Stimulated activated CD8-positive, alpha-beta memory T cell treated with anti-CD3 and anti-CD28 coated beads, Interleukin-7, amount 100 ng/mL, for 24 hours (primary cell): ENCODE results near the gene B3GAT1.

Experiments
- DNase-seq: peaks from one replicate; pipeline ENCODE4 v3.0.0-alpha.2; 2020; ENCODE audit warnings: low read depth

B3GAT1 gene

GRCh38 chr11:134409552-134410429 lies 2.3 kb downstream of the B3GAT1 start:
- DNase-seq, result no peak

DNA sequence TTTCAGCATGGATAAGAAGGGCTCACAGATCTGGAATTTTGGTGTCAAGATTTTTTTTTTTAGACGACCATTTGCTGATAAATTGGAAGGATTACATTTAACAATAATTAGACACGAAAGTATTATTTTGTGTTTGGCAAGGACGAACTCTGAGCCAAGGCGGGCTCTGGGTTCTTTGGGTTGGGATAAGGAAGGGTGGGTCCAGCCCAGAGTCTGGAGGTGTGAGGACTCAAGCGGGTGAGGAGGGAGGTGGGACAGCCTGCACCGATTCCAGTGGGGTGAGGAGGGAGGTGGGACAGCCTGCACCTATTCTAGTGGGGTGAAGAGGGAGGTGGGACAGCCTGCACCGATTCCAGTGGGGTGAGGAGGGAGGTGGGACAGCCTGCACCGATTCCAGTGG lies 4.1 kb downstream of the B3GAT1 start:
- DNase-seq, result no peak

DNA sequence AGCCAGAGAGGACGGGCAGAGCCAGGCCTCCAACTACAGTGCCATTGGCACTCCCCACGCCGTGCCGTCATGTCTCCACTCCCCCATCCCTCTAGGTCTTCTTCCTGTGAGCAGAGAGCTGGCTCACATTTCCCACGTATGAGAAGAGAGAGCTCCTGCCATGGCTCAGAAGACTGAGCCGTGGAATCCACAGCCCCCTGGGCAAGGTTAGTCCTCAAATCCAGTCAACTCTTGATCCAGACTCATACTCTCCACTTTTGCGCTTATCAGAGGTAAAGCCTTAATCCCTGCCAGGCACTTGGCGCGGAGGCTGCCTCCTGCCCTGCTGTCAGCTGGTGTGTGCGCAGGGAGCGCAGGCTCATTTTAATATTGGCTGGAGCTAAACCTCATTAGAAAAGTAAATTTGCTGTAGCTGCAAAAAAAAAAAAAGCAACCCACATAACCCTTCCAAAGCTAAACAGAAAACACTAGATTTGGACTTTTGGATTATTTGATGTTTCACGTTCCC lies 4.7 kb downstream of the B3GAT1 start:
- DNase-seq, result no peak

DNA sequence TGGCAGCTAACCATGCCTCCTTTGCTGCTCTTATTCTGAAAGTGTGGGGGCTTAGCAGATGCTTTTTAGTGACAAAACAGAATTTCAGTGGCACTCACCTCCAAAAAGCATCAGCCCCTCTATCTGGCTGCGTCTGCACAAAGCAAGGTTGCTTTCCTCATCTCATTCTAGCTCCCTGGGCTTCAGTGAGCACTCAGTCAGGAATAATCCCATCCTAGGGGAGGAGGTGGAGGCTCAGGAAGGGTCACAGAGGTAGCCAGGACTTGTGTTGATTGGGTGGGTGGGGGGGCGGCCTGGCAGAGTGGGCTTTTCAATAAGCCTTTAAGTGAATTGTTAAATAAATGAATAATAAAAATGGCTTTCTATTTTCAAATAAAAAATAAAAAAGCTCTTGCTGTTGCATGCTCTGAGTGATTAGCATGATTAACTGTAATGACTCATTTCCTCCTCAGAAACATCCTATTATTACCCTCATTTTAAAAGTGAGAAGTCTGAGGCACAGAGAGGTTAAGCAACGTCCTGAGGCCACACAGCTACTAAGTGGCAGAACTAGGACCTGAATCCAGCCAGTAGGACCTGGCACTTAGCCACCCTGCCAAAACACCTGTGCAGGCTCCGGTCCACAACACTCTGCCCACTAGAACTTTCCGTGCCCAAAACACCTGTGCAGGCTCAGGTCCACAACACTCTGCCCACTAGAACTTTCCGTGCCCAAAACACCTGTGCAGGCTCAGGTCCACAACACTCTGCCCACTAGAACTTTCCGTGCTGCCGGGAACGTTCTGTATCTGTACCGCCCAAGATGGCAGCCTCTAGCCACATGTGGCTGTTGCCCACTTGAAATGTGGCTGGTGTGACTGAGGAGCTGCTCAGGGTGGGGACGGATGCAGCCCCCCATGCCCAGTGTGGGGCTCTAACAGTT lies 5.5 kb downstream of the B3GAT1 start:
- no peak for DNase-seq

DNA sequence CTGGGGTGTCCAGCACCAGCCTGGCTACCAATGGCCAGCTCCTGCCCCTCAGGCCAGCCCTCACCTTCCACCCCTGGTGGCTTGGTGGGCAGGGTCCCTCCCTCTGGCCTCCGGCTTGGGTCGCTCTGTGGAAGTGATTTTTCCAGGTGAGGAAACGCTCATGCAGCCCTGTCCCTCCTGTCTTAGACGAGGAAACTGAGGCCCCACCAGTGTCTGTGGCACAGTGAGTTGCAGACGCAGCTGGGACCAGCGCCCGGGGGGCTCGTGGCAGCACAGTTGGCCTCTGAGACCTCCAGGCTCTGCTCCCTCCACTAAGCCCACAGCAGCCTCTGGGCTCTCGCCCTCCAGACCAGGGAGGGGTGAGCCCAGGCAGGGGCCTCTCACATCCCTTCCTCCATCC lies 6.2 kb downstream of the B3GAT1 start:
- DNase-seq, result no peak

DNA sequence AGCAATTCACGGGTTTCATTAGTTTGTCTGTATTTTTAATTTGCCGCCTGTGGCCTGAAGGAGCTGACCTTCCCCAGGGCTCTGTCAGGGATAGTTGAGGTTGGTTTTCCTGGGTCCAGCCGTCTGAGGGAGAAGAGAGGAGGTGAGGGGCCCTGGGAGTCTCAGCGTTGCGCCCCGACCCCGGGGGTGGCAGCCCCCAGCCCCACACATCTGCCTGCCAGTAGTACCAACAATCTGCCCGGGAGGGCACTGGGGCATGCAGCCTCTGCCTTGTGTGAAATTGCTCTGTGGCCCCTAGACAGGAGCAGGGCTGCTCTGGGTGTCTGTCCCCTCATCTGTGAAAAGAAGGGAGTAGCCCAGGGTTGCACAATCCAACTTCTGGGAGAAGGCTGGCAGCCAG lies 6.6 kb downstream of the B3GAT1 start:
- no peak for DNase-seq

DNA sequence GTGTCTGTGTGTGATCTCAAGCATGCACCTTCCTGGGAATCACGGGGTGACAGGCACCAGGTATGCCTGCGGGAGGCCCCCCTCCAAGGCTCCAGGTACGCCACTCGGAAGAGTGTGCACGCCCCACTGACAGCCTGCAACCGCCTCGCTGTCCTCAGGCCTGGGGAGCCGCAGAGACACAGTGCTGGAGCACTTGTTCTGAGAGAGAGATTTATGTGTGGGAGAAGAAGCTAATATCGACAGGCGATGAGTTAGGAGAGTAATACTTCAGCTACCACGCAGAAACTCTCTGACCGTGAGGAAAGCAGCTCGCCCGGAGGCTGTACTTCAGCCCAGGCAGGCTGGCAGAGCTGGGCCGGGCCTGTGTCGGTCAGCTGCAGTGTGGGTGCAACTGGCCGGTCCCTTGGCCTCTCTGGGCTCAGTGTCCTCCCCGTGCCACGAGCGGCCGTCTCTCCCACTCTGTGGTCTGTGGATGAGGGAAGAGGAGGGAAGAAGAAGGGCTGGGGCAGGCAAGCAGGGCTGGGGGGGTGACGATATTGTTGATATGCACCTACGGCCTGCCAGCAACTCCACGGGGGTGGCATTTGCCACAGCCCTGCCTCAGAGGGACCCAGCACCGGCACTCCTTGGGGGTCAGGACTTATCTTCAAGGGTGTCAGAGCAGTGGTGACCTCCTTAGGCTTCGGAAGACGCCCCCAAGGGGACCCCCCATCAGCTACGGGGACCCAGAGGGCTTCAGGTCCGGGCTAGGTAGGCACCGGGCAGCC lies 7.3 kb downstream of the B3GAT1 start:
- no peak for DNase-seq

GRCh38 chr11:134402910-134403309 lies 9.1 kb downstream of the B3GAT1 start:
- DNase-seq, result no peak

DNA sequence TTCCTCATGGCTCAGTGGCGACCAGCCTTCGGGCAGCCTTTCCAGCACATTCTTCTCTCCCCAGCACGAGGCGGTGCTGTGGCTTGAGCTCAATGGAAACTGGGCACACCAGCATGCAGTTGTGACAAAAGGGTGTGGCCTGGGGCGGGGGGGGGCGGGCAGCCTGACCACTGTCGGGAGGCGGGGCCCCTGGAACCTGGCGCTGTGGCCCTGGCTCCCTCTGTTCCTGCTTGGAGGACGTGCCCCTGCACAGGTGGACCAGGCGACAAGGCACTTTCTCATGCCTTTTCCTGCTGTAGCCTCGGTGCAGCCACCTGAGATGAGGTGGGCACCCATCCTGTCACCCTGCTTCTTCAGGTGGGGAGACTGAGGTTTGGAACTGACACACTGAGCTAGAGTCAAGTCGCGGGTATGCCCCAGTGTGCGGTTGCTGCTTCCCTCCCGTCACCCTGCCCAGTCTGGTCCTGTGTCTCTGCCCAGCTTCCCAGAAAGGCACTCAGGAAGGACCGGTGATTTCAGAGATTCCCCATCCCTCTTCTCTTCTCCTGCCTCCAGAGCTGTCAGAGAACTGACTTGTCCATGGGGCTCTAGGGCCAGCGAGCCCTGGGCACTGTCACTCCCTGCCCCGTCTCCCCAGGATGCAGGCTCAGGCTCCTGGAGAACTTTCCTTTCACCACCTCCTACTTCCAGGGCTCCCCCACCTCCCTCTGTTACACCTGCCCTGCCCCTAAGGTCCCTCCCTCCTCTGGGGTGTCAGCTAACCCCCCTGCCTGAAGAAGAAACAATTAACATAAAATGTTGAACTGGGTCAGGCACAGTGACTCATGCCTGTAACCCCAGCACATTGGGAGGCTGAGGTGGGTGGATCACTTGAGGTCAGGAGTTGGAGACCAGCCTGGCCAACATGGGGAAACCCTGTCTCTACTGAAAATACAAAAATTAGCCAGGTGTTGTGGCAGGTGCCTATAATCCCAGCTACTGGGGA lies 9.9 kb downstream of the B3GAT1 start:
- DNase-seq, result no peak

- no peak for DNase-seq
Measured at GRCh38 chr11:134399996-134400395, 12.0 kb downstream of the B3GAT1 start.

GRCh38 chr11:134399293-134399654 lies 12.8 kb downstream of the B3GAT1 start:
- DNase-seq, result no peak

DNA sequence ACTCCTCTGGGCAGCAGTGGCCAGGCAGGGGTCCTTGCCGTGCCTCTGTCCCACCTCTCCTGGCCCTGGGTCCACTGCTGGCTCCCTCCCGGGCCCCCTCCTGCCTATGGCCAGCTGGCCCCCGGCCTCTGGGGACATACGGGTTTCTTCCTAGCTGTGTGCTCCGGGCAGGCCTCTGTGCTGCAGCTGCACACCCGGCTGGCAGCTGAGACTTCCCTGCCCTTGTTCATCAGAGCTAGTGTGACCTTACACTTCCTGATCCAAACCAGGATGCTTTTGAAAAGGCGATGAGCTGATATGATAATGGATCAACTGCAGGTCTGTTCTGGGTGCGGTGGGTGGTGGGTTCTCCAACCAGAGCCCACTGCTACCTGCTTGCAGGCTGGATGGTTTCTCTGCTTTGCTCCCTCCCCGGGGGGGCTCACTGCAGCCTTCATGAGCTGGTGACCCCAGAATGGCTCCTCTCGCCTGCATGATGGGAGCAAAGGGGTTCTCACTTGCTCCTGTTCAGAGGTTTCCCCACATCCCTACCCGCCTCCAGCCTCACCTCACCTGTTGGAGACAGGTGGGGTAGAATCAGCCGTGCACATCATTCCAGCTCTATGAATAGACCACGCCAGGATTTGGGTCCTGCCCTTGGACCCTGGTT lies 13.3 kb downstream of the B3GAT1 start:
- no peak for DNase-seq

DNA sequence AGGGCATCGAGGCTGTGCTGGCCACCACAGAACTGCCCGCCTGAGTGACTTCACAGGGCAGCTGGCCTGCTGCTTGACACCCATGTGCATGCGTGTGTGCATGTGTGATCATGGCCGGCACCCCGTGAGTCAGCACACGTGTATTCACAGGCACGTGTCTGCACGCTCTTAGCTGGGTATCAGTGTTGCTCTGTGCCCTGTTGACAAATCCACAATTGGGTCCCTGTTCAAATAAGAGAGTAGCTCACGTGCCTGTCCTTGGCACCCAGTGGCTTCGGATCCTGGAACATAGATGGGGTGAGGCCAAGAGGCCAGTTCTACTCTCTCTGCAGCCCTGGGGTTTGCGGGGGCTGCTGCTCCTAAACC lies 14.0 kb downstream of the B3GAT1 start:
- no peak for DNase-seq

GRCh38 chr11:134397304-134398078 lies 14.6 kb downstream of the B3GAT1 start:
- DNase-seq, result no peak

DNA sequence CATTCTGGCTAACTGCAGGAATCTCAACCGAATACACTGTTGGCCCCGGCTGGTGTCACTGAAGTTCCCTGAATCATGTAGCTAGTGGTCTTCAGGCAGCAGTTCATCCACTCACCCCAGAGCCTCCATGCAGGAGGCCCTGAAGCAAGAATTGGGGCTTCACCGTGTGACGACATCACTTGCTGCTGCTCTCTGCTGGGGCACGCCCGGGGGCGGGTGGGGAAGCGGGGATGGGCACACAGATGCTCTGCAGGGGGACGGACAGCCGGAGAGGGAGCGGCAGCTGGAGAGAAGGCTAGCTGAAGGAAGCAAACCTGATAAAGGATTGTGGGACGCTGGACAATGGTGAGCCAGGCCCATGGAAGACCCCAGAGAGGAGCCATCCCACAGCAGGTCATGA lies 17.0 kb downstream of the B3GAT1 start:
- no peak for DNase-seq

DNA sequence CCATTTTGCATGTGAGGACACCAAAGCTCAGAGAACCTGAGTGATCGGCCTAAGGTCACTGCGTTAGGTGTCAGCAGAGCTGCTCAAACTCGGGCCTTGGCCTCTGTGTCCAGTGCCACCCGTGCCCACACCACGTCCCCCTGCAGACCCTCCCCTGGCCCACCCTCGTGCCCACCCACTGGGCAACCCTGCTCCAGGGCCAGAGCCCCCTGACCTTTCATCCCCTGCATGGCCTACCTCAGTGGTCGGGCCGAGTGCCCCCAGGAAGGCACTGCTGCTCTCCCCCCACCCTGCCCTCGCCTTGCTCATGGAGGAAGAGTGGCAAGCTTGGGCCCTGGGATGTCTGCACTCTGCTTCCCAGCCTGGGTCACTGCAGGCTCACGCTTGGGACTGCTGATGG lies 17.7 kb downstream of the B3GAT1 start:
- DNase-seq, result no peak

DNA sequence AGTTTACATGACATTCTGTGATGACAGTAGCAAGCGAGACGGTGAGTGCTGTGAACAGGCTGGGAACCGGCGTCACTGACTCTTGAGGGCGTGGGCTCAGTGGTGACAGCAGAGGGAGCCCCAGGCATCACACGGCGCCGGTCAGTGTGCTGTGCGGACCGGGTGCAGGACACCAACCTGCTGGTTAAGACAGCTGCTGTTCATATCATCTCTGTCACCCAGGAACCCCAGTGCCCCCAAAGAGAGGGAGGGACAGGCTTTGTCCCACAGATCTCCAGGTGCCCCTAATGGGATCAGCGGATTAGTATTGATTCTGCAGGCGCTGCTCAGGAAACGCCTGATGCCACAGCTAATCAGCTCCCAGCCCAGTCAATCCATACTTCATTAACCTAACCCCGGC lies 18.4 kb downstream of the B3GAT1 start:
- DNase-seq, result no peak

DNA sequence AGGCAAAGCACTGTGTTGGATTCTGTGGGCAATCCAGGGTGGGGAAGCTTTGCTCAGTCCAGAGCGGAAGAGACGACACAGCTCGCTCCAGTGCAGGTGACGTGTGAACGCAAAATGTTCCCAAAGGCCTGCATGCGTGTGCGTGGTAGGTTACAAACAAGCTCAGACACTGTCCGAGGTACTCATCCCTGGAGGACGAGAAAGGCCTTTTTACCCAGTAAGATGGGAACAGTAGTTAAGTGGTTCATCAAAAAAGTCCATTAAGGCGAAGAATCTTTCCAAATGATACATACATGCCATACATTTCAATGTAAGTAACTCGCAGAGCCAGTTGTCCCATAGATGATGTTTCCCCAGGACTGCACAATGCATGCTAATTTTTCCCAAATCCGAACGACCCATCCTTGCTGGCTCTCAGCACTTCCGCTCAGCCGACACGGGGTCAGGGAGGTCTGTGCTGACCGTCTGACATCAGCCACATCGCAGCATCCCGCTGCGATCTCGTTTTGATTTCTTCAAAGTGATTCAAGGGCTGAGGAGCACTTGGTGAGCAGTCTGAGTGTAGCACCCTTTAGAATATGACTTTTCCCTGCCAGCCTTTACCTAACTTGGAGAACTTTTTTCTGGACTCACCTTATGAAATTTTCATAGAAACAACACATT lies 19.0 kb downstream of the B3GAT1 start:
- DNase-seq, result no peak

DNA sequence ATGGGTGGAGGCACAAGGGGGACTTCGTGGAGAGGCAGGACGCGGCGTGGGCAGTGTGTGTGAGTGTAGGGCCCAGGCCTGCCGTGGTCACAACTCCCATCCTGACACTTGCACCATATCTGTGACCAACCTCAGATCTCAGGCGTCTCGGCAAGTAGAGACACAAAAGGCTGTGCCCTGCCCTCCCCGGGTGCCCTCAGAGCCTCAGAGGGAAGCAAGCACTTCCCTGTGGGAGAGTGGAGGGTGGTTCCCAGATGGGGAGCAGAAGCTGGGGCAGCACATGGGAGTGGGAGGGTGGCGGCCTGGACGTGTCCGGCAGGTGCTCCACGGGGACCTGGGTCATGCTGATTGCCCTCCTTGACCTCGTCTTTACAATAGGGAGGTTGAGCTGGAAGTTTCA lies 20.4 kb downstream of the B3GAT1 start:
- no peak for DNase-seq
